HG02610 (cell line): Measurements from ENCODE around the gene TRAF1.

Experiments
- ATAC-seq: cut with Tn5 transposase; IDR thresholded peaks from one replicate; pipeline ENCODE4 v1.9.1; 2021; ENCODE audit warnings: mild to moderate bottlenecking, moderate library complexity; ENCODE audit not compliant: unreplicated experiment

TRAF1 gene

GRCh38 chr9:120853198-120853597 is 73.4 kb downstream of the TRAF1 start:
- ATAC-seq = no peak
